ENCODE data around the gene CBX1. TPM values are rescaled to one million over a fixed set of nuclear protein-coding genes. Genes with fewer than 3 reads are reported as not detected.

The CBX1 gene
- total and polyA plus RNA-seq, 2 of the 13 experiments (the other 11 are each of a cell fraction or from before 2014, with no cell fraction given) = 17.8 to 108 TPM

DNA sequence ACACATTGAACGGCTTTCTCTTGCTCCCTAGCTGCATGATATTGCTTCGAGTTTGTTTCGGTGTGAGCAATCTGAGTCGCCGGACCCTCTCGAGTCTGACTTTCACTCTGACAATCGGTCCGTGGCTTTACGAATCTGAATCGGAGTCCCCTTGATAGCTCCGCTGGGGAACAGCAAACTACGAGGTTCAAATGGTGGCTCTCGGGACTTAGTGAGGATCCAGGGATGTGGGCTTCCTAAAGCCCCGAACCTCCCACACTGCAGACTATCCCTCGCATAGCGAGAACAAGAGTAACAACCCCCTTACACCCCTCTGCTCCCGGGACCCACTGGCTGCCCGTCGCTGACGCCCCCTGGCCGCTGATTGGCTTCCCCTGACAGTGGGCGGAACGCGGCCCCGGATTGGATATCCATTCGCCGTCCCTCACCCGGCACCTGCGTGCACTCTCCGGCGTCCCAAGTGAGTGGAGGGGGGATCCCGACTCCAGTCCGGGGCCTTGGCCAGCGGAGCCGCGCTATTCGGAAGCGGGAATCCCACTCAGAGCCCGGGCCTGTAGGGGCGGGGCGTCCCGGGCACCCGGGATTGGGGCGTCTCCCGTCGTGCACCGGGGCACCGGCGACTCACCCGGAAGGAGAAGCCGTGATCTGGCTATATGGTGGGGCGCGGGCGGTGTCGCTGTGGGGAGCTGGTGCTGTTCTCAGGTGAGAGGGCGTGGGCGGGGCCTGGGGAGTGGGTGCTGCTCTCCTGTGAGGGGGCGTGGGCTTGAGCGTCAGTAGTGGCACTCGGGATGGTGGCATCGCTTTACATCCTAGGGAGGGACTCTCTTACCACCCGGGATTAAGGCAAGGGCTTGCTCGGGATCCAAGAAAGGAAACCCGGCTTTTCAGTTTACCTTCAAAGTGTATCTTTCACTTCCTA is 6.1 kb upstream of the CBX1 start, which contains the start of gene SNX11 (continued):
- TF ChIP-seq SIN3A (IDR thresholded peaks at IDR 0.05; ENCODE audit: borderline replicate concordance, low read depth, low read length) (peak; percentile 39; the same call in 1 of the 2 replicates), MIXL1 (CRISPR knock-in tag; IDR thresholded peaks at IDR 0.05) (peak; percentile 37), TBP (CRISPR knock-in tag; IDR thresholded peaks at IDR 0.05) (no peak), FLYWCH1 (CRISPR knock-in tag; IDR thresholded peaks at IDR 0.05) (no peak), ZBTB20 (CRISPR knock-in tag; IDR thresholded peaks at IDR 0.05; ENCODE audit: borderline replicate concordance, low read depth) (peak; percentile 78; the same call in 1 of the 2 replicates), ARNT2 (CRISPR knock-in tag; IDR thresholded peaks at IDR 0.05; ENCODE audit: low read depth) (peak; percentile 78; the same call in 1 of the 2 replicates), ZKSCAN1 (IDR thresholded peaks at IDR 0.05; ENCODE audit: low read length) (no peak), SSRP1 (CRISPR knock-in tag; IDR thresholded peaks at IDR 0.05) (peak; percentile 47; the same call in 1 of the 2 replicates), MEF2D (CRISPR knock-in tag; IDR thresholded peaks at IDR 0.05) (peak; percentile 88; the same call in 1 of the 2 replicates), FOXA1 (IDR thresholded peaks at IDR 0.05) (no peak), FOXA1 (CRISPR knock-in tag; IDR thresholded peaks at IDR 0.05) (0 out of 2 replicates have a peak, but pooled peaks have one; percentile 22), PAX8 (CRISPR knock-in tag; IDR thresholded peaks at IDR 0.05; ENCODE audit: borderline replicate concordance) (no peak; the same call in 1 of the 2 replicates), ZNF577 (CRISPR knock-in tag; IDR thresholded peaks at IDR 0.05; ENCODE audit: borderline replicate concordance, low read depth) (no peak), HMG20B (CRISPR knock-in tag; conservative IDR thresholded peaks at IDR 0.05) (peak; percentile 31; the same call in 1 of the 2 replicates), HES4 (CRISPR knock-in tag; IDR thresholded peaks at IDR 0.05; ENCODE audit: borderline replicate concordance) (no peak)
- TF ChIP-seq, protein P1, sequence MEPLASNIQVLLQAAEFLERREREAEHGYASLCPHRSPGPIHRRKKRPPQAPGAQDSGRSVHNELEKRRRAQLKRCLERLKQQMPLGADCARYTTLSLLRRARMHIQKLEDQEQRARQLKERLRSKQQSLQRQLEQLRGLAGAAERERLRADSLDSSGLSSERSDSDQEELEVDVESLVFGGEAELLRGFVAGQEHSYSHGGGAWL (CRISPR knock-in tag; IDR thresholded peaks at IDR 0.05) = 0 out of 2 replicates have a peak, but pooled peaks have one; percentile 45
- TF ChIP-seq, protein P2, sequence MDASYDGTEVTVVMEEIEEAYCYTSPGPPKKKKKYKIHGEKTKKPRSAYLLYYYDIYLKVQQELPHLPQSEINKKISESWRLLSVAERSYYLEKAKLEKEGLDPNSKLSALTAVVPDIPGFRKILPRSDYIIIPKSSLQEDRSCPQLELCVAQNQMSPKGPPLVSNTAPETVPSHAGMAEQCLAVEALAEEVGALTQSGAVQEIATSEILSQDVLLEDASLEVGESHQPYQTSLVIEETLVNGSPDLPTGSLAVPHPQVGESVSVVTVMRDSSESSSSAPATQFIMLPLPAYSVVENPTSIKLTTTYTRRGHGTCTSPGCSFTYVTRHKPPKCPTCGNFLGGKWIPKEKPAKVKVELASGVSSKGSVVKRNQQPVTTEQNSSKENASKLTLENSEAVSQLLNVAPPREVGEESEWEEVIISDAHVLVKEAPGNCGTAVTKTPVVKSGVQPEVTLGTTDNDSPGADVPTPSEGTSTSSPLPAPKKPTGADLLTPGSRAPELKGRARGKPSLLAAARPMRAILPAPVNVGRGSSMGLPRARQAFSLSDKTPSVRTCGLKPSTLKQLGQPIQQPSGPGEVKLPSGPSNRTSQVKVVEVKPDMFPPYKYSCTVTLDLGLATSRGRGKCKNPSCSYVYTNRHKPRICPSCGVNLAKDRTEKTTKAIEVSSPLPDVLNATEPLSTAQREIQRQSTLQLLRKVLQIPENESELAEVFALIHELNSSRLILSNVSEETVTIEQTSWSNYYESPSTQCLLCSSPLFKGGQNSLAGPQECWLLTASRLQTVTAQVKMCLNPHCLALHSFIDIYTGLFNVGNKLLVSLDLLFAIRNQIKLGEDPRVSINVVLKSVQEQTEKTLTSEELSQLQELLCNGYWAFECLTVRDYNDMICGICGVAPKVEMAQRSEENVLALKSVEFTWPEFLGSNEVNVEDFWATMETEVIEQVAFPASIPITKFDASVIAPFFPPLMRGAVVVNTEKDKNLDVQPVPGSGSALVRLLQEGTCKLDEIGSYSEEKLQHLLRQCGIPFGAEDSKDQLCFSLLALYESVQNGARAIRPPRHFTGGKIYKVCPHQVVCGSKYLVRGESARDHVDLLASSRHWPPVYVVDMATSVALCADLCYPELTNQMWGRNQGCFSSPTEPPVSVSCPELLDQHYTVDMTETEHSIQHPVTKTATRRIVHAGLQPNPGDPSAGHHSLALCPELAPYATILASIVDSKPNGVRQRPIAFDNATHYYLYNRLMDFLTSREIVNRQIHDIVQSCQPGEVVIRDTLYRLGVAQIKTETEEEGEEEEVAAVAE (CRISPR knock-in tag; IDR thresholded peaks at IDR 0.05; ENCODE audit: borderline replicate concordance) = peak; percentile 93
- TF ChIP-seq, protein P3, sequence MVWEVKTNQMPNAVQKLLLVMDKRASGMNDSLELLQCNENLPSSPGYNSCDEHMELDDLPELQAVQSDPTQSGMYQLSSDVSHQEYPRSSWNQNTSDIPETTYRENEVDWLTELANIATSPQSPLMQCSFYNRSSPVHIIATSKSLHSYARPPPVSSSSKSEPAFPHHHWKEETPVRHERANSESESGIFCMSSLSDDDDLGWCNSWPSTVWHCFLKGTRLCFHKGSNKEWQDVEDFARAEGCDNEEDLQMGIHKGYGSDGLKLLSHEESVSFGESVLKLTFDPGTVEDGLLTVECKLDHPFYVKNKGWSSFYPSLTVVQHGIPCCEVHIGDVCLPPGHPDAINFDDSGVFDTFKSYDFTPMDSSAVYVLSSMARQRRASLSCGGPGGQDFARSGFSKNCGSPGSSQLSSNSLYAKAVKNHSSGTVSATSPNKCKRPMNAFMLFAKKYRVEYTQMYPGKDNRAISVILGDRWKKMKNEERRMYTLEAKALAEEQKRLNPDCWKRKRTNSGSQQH (CRISPR knock-in tag; IDR thresholded peaks at IDR 0.05; ENCODE audit: low read depth) = peak; percentile 57; the same call in 1 of the 2 replicates
- TF ChIP-seq, protein P4, sequence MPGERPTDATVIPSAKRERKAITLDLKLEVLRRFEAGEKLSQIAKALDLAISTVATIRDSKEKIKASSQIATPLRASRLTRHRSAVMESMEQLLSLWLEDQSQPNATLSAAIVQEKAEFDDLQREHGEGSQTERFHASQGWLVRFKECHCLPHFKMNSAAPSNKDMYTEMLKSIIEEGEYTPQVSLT (CRISPR knock-in tag; IDR thresholded peaks at IDR 0.05; ENCODE audit: borderline replicate concordance, low read depth) = no peak
- TF ChIP-seq, protein P5, sequence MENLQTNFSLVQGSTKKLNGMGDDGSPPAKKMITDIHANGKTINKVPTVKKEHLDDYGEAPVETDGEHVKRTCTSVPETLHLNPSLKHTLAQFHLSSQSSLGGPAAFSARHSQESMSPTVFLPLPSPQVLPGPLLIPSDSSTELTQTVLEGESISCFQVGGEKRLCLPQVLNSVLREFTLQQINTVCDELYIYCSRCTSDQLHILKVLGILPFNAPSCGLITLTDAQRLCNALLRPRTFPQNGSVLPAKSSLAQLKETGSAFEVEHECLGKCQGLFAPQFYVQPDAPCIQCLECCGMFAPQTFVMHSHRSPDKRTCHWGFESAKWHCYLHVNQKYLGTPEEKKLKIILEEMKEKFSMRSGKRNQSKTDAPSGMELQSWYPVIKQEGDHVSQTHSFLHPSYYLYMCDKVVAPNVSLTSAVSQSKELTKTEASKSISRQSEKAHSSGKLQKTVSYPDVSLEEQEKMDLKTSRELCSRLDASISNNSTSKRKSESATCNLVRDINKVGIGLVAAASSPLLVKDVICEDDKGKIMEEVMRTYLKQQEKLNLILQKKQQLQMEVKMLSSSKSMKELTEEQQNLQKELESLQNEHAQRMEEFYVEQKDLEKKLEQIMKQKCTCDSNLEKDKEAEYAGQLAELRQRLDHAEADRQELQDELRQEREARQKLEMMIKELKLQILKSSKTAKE (CRISPR knock-in tag; IDR thresholded peaks at IDR 0.05; ENCODE audit: borderline replicate concordance) = 0 out of 2 replicates have a peak, but pooled peaks have one; percentile 17
